IMR-90 (cell line): ENCODE measurements around the gene GTF2I.

Source experiments
- CEBPB ChIP-seq: IDR thresholded peaks from 2 replicates; pipeline ENCODE4 v1.6.1; 2012; ENCODE audit warnings: low read depth, low read length, improper control_type of control experiment
- CHD1 ChIP-seq: IDR thresholded peaks from 2 replicates; pipeline ENCODE4 v1.6.1; 2012; ENCODE audit warnings: low read depth, low read length, improper control_type of control experiment
- ELK1 ChIP-seq: fragments of 150-350 bp; IDR thresholded peaks from 2 replicates; pipeline ENCODE4 v1.6.1; 2016; ENCODE audit warnings: low read depth, mild to moderate bottlenecking, low read length, moderate library complexity, borderline replicate concordance
- FOS ChIP-seq: fragments of 150-350 bp; IDR thresholded peaks from 2 replicates; pipeline ENCODE4 v1.6.1; 2016; ENCODE audit warnings: low read depth, low read length
- MXI1 ChIP-seq: IDR thresholded peaks from 2 replicates; pipeline ENCODE4 v1.6.1; 2012; ENCODE audit warnings: low read depth, mild to moderate bottlenecking, low read length, moderate library complexity, borderline replicate concordance
- POLR2A ChIP-seq: IDR thresholded peaks from 2 replicates; pipeline ENCODE4 v1.6.1; 2012; ENCODE audit warnings: mild to moderate bottlenecking, low read depth, low read length
- RAD21 ChIP-seq: IDR thresholded peaks from 2 replicates; pipeline ENCODE4 v1.6.1; 2012; ENCODE audit warnings: low read length, improper control_type of control experiment
- RCOR1 ChIP-seq: IDR thresholded peaks from 2 replicates; pipeline ENCODE4 v1.6.1; 2012; ENCODE audit warnings: mild to moderate bottlenecking, low read length, improper control_type of control experiment; ENCODE audit not compliant: insufficient replicate concordance
- RFX5 ChIP-seq: IDR thresholded peaks from 2 replicates; pipeline ENCODE4 v1.8.0; 2012; ENCODE audit warnings: low read depth, mild to moderate bottlenecking, low read length, moderate library complexity
- SMC3 ChIP-seq: fragments of 150-350 bp; IDR thresholded peaks from 2 replicates; pipeline ENCODE4 v1.6.1; 2016; ENCODE audit warnings: low read depth, mild to moderate bottlenecking, antibody characterized with exemption, low read length, moderate library complexity
- USF2 ChIP-seq: fragments of 150-350 bp; IDR thresholded peaks from 2 replicates; pipeline ENCODE4 v1.6.1; 2017; ENCODE audit warnings: mild to moderate bottlenecking, antibody characterized with exemption, low read length, low read depth
- TF ChIP-seq, protein P1 (sequence below): conservative IDR thresholded peaks from 2 replicates; pipeline ENCODE4 v1.5.1; 2012; ENCODE audit warnings: mild to moderate bottlenecking, low read depth, low read length, improper control_type of control experiment

DNA sequence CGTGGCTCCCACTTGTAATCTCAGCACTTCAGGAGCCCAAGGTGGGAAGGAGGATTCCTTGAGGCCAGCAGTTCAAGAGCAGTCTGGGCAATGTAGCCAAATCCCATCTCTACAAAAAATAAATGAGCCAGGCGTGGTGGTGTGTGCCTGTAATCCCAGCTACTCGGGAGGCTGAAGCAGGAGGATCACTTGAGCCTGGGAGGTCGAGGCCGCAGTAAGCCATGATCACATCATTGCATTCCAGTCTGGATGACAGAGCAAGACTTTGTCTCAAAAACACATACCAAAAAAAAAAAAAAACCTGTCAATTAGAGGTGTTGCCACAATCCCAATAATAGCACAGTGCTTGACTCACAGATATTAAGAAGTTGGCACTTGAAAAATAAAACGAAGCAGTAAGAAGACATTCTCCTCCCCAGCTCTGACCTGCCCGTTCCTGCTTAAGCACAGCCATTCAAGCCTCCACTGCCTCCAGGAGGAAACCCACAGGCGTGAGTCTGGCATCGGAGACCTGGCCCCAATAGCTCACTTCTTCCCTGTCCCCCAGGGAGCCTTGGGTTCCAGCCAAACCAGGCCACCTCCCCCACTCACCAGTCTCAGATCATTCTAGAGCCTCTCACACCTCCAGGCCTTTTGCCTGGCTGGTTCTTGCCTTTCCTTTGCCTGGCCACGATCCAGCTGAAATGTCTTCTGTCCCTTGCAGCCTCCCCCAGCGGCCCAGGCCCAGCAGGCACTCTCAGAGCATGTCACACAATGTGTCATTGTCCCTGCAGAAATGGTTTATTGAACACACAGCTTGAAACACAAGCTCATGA, 45.3 kb upstream of the GTF2I start:
- TF ChIP-seq, protein P1, sequence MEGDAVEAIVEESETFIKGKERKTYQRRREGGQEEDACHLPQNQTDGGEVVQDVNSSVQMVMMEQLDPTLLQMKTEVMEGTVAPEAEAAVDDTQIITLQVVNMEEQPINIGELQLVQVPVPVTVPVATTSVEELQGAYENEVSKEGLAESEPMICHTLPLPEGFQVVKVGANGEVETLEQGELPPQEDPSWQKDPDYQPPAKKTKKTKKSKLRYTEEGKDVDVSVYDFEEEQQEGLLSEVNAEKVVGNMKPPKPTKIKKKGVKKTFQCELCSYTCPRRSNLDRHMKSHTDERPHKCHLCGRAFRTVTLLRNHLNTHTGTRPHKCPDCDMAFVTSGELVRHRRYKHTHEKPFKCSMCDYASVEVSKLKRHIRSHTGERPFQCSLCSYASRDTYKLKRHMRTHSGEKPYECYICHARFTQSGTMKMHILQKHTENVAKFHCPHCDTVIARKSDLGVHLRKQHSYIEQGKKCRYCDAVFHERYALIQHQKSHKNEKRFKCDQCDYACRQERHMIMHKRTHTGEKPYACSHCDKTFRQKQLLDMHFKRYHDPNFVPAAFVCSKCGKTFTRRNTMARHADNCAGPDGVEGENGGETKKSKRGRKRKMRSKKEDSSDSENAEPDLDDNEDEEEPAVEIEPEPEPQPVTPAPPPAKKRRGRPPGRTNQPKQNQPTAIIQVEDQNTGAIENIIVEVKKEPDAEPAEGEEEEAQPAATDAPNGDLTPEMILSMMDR, result no peak
- TF ChIP-seq POLR2A (no peak), RFX5 (no peak), RAD21 (no peak), CEBPB (no peak), ELK1 (no peak), USF2 (no peak), CHD1 (no peak), MXI1 (no peak), FOS (no peak), RCOR1 (no peak), SMC3 (no peak)
